ENCODE results near the gene TARBP2. TPM values are rescaled to one million over a fixed set of nuclear protein-coding genes. Genes with fewer than 3 reads are reported as not detected.
A peak's percentile ranks its signal among the peaks of the same experiment; 100 is the strongest.

TARBP2 gene
- total and polyA plus RNA-seq, 9 donors = 9.8 to 25.6 (median 20.6) TPM

GRCh38 chr12:53497461-53497860 lies 3.6 kb upstream of the TARBP2 start:
- TF ChIP-seq POLR2A (IDR thresholded peaks at IDR 0.05) = no peak
- TF ChIP-seq CTCF (IDR thresholded peaks at IDR 0.05) = no peak
- TF ChIP-seq EP300 (IDR thresholded peaks at IDR 0.05) = no peak
- no peaks in the 10 kb centered on the region for H3K9me3 ChIP-seq
- peaks cover 18% of the 10 kb centered on the region for H3K4me1 ChIP-seq (ENCODE audit: insufficient read depth)
- intact Hi-C loops (cut with DNase I) = no loop called here
- DNase-seq = no peak
- 90 to 97% (median 91%) methylated on average over 3 of the region's 3 CpGs for WGBS, 3 donors
- H3K36me3 ChIP-seq = no peaks in the 10 kb centered on the region
- H3K27me3 ChIP-seq = no peaks in the 10 kb centered on the region
- H3K4me3 ChIP-seq = no peak overlapping the region
- no peak overlapping the region for H3K27ac ChIP-seq

- Histone ChIP-seq H3K4me3 (peak overlapping the region; percentile 42), H3K27ac (no peak overlapping the region), H3K36me3 (no peaks in the 10 kb centered on the region), H3K9me3 (no peaks in the 10 kb centered on the region), H3K27me3 (no peaks in the 10 kb centered on the region), H3K4me1 (ENCODE audit: insufficient read depth) (peaks cover 25% of the 10 kb centered on the region)
- WGBS, 3 donors = 54 to 62% (median 56%) methylated on average over 2 of the region's 2 CpGs
- intact Hi-C loops (cut with DNase I) = no loop called here
- no peak for DNase-seq
- TF ChIP-seq POLR2A (IDR thresholded peaks at IDR 0.05) = no peak
- no peak for TF ChIP-seq CTCF (IDR thresholded peaks at IDR 0.05)
These were observed 2.9 kb upstream of the TARBP2 start for GRCh38 chr12:53498235-53498630.

- DNase-seq = peak; percentile 79 to 84 (median 81)
- Histone ChIP-seq H3K9me3 (no peaks in the 10 kb centered on the region), H3K4me3 (peak within 1 kb of the TSS; percentile 42), H3K27me3 (no peaks in the 10 kb centered on the region), H3K27ac (peak within 1 kb of the TSS; percentile 85 to 99), H3K4me1 (ENCODE audit: insufficient read depth) (peaks cover 25% of the 10 kb centered on the region), H3K36me3 (no peaks in the 10 kb centered on the region)
- no peak for TF ChIP-seq EP300 (IDR thresholded peaks at IDR 0.05)
- no peak for TF ChIP-seq POLR2A (IDR thresholded peaks at IDR 0.05)
- no peak for TF ChIP-seq CTCF (IDR thresholded peaks at IDR 0.05)
- intact Hi-C loops (cut with DNase I) = loop anchor here (2.0 to 10.0 kb wide), 5 partner anchors 47 to 282 kb away; partner anchors contain the start of genes AAAS (in 4 of the 4), PCBP2 (in 2 of the 4) and PRR13 (in 1 of the 4)
- 0 to 1% (median 1%) methylated on average over 41 to 51 of the region's 51 CpGs for WGBS, 3 donors
These were observed 1.6 kb upstream of the TARBP2 start, which contains the start of gene MAP3K12 for GRCh38 chr12:53499266-53500141. Gene MAP3K12 (minus strand): TSS chr12:53499458. CDS start chr12:53487391, 12,067 bp downstream.

GRCh38 chr12:53500142-53500775 lies 824 bp upstream of the TARBP2 start:
- intact Hi-C loops (cut with DNase I) = loop anchor here (2.0 to 10.0 kb wide), 5 partner anchors 47 to 283 kb away; partner anchors contain the start of genes AAAS (in 4 of the 4), PCBP2 (in 2 of the 4) and PRR13 (in 1 of the 4)
- peak; percentile 75 to 92 (median 79) for DNase-seq

More at GRCh38 chr12:53500142-53500775, 824 bp upstream of the TARBP2 start:
- Histone ChIP-seq H3K4me1 (ENCODE audit: insufficient read depth) (peaks cover 25% of the 10 kb centered on the region), H3K4me3 (peak overlapping the region; percentile 42), H3K27me3 (no peaks in the 10 kb centered on the region), H3K36me3 (no peaks in the 10 kb centered on the region), H3K9me3 (no peaks in the 10 kb centered on the region), H3K27ac (peak overlapping the region; percentile 85 to 99)
- TF ChIP-seq POLR2A (IDR thresholded peaks at IDR 0.05) (peak; percentile 100), CTCF (IDR thresholded peaks at IDR 0.05) (peak in 1 of 3 donors; percentile 32), EP300 (IDR thresholded peaks at IDR 0.05) (peak; percentile 15)
- 0 to 2% (median 1%) methylated on average over 17 of the region's 17 CpGs for whole genome bisulfite sequencing, 3 donors
